HL-60/S4 treated with retinoic acid at 250 ng/mL for 4 days and 3 days (cell line): ENCODE data around the gene NEK2.
"Not testable (repeated sequence)": the region's sequence is repeated elsewhere in the genome, so short reads cannot be mapped to it uniquely, and the experiment has no call there.

ENCODE experiments used
- in situ Hi-C: fragments of 300-500 bp; cut with MboI; formaldehyde crosslinking; loops from 2 replicates; pipeline ENCODE4 v1.7.0; 2022; ENCODE audit warnings: low sequenced_read_pairs

The NEK2 gene

DNA sequence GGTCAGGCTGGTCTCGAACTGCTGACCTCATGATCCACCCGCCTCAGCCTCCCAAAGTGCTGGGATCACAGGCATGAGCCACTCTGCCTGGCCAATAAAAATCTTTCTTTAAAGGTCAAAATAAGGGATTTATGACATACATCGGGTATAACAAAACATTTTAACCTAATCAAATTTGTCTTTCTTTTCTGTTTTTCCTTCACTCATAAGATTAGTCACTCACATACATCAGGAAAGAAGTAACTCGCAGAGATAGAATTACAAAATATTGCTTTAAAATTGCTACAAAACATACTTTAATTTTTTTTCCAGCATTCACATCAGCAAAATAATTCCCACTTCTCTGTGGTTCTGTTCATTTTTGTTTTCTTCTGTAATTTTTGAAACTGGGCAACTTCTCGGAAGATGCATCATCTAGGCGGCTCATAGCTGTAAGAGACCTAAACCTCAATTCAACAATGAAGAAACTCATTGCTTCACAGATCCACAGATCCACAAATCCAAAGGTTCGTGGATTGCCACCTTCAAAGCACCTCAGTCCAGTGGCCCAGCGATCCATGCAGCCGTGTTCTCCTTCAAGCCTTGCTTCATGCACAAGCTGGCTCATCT lies 39.7 kb downstream of the NEK2 start:
- in situ Hi-C loops = no loop called here

DNA sequence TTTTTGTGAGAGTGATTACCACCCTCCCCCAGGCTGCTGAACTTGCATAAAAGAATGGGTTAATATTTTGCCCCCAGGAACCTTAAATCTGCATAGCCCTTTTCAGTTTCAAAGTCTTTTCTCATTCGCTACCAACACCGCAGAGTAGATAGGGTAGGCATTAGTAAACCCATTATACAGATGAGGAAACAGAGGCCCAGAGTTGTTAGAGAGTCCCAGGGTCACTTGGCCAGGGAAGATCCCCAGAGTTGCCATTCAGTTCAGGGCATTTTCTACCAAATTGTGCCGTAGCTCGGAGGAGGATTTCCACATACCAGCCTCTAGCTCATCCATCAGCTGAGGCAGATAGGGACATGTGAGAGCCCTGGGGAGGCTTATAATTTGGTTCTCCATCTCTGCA lies 40.5 kb downstream of the NEK2 start:
- in situ Hi-C loops = no loop called here

DNA sequence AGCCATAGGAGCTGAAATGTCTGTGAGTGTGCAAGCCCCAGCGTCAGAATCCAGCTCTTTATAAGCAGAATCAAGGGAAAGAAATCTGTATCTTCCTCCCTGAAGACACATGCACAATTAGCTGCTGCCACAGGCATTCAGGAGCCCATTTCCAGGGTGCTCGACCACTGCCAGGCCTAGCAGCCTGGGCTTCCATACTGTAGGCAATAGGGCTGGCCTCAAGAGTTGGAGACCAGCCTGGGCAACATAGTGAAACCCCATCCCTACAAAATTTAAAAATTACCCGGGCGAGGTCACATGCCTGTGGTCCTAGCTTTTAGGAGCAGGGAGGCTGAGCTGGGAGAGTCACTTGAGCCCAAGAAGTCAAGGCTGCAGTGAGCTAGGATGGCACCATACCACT lies 41.0 kb downstream of the NEK2 start:
- in situ Hi-C loops = no loop called here

GRCh38 chr1:211633524-211633846 lies 41.9 kb downstream of the NEK2 start:
- in situ Hi-C loops = no loop called here

DNA sequence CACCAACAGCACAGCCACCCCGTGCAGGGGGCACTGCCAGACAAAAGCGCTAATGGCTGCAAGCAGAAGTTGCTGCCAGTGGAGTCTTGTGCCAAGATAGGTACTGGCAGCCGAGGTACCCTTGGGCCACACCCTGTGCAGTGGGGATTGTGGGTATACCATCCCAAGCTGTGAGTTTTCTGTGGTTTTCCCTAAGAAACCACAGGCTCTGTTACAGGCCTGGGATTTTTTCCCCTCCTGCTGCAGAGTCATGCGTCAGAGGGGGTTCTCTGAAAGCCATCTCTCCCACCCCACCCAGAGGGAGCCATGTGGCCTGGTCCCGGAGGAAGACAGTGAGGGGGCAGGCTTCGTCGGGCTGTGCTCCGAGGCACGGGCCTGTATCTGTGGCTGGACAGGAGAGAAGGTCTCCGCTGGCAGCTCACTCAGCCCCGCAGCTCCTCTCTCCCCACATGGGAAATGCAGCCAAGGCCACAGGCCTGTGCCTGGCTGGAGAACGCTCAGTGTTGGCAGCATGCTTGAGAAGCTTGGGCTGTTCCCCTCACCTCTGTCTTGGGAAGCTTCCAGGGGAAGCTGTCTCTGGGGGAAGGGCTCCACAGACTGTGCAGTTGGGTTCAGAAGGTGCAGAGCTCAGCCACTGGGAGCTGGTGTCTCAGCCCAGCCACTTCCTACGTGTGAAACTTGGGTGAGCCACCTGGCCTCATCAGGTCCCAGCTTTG lies 42.5 kb downstream of the NEK2 start:
- in situ Hi-C loops = no loop called here

DNA sequence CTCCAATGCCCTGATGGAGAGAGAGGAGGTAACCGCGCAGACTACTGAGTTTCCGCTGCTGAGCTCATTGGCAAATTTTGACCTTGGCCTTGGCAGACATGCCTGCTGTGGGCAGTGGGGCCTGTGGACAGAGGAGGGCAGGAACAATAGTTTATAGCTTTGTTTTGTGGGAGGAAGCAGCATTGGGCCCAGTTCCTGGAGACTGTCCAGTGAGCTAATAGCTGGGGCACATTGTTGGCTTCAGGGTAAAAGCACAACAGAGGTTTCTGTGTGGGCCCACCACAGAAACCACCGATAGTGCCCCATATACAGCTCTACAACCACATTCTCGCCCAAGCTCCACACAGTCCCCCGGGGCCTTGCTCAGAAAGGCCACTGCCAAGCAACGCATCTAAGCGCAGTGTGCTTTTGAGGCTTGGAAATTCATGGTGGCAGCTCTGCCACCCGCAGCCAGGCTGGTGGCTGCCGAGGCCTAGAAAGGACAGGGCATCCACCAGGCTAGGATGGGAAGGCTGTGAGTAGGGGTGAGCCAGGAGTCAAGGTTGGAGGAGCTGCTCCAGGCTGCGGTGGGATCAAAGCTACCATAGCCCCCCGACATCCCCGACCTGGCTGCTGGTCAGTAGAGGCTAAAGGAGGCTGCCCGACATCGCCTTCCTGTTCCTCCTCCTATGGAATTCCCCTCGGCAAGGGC lies 43.2 kb downstream of the NEK2 start:
- in situ Hi-C loops = no loop called here

- in situ Hi-C loops = no loop called here
These were observed 44.3 kb downstream of the NEK2 start for GRCh38 chr1:211631168-211631567.

GRCh38 chr1:211630236-211631081 lies 45.0 kb downstream of the NEK2 start:
- in situ Hi-C loops = no loop called here

DNA sequence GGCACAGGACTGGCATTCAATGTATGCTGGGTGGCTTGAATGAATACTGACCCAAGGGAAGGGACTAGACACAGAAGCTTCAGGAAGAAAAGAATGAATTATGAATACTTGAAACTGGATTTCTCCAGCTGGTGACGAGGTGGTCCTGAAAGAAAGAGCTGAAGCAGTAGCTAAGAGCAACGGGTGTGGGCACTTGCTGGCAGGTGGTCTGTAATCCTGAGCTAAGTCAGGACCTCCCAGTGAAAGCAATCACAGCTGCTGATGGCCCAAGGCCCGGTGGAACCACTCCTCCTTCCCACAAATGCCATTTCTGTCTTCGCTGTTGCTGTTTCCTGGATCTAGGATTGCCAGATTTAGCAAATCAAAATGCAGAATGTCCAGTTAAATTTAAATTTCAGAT lies 47.0 kb downstream of the NEK2 start:
- in situ Hi-C loops = no loop called here

GRCh38 chr1:211627259-211627658 lies 48.2 kb downstream of the NEK2 start:
- in situ Hi-C loops = no loop called here

- in situ Hi-C loops = not testable (repeated sequence)
These were observed 49.6 kb downstream of the NEK2 start for GRCh38 chr1:211625866-211626265.

GRCh38 chr1:211625040-211625439 lies 50.4 kb downstream of the NEK2 start:
- in situ Hi-C loops = no loop called here

DNA sequence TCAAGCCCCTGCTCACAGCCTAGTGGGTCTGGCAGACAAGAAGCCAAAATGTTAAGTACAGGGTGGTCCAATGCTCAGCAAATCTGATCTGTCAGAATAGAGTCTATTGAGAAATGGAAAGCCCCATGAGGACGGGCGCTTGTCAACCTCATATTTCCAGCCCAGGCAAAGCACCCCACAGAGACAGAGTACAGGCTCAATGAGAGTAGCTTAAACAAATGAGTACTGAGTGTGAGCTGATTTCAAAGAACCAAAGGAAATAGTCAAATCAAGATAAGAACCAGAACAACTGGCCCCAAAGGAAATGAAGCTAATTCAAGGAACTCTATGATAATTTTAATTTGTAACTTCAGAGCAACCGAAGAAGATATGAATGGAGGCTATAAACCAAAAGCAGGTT lies 51.9 kb downstream of the NEK2 start:
- in situ Hi-C loops = no loop called here

DNA sequence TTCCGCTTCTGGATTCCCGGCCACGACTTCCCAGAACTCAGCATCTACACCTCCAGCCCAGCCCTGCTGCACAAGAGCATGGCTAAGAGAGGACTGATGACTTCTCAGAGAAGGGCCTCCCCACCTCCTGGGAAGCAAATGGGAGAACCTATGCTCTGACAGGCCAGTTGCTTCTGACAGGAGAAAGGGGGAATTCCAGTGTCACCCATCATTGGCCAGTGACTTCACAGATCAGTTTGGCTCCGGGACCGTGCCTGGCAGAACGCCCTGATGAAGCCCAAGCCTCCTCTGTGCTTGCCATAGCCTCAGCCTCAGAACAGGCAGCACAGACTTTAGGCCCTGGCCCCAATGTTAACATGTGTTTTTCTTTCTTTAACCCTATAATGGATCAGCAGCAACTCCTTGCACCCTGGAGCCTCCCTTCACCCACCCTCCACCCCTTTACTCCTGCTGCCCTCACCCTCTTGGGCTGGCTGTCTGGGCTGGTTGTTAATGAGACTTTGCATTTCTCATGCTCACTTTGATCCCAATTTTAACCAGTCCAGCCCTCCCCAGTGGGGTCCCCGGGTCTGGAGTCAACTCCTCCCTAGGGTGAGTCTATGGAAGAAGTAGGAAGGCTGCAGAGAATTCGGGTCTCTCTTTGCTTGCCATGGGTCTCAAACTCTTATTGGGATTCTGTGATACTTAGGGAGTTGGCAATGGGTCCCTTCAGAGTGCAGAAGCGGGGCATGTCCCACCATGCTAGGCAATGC lies 53.8 kb downstream of the NEK2 start:
- in situ Hi-C loops = no loop called here

DNA sequence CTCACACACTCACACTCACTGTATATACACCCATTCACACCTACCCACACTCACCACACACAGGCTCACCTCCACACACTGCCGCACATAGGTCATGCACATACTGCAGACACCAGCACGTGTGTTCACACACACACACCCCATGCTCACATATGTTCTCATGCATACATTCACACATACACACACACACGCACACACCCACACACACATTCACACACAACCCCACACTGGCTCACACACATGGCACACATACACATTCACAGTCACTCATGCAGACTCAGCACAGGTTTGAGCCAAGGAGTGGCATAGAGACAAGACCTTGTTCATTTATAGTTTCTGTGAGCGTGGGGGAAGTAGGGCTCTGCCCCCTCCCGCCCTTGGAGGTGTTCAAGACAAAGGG lies 55.3 kb downstream of the NEK2 start:
- in situ Hi-C loops = no loop called here

GRCh38 chr1:211619033-211619996 lies 56.1 kb downstream of the NEK2 start:
- in situ Hi-C loops = no loop called here

- in situ Hi-C loops = no loop called here
These were observed 58.5 kb downstream of the NEK2 start for GRCh38 chr1:211616965-211617297.

GRCh38 chr1:211616231-211616964 lies 59.0 kb downstream of the NEK2 start:
- in situ Hi-C loops = no loop called here

GRCh38 chr1:211614615-211615014 lies 60.8 kb downstream of the NEK2 start:
- in situ Hi-C loops = no loop called here
